WTC11 (cell line): ENCODE data around the gene RNPS1. TPM values are rescaled to one million over a fixed set of nuclear protein-coding genes. Genes with fewer than 3 reads are reported as not detected.
"Not testable (repeated sequence)": the region's sequence is repeated elsewhere in the genome, so short reads cannot be mapped to it uniquely, and the experiment has no call there.

Source experiments
- ATAC-seq: fragments of 200-7000 bp; cut with Tn5 transposase; 2 replicates; pipeline ENCODE4 v1.10.0; 2021; ENCODE audit warnings: mild to moderate bottlenecking, moderate library complexity
- CTCF ChIA-PET: fragments of 300-600 bp; sonication (Branson Sonifier 250); formaldehyde crosslinking; loops from one replicate; lab custom pipeline; 2021; ENCODE audit warnings: antibody characterized with exemption; lab: Charles Lee
- POLR2A ChIA-PET: fragments of 350-600 bp; sonication (Branson Sonifier 250); formaldehyde crosslinking; loops from one replicate; lab custom pipeline; 2021; ENCODE audit warnings: antibody characterized with exemption; lab: Charles Lee
- DNase-seq: peaks from one replicate; pipeline ENCODE4 v3.0.0; 2021; ENCODE audit warnings: low spot score
- H3K27ac Mint-ChIP-seq: 2 replicates; pipeline ENCODE4 v1.8.0; 2021; ENCODE audit warnings: mixed read lengths
- H3K27me3 Mint-ChIP-seq: 2 replicates; pipeline ENCODE4 v1.8.0; 2021; ENCODE audit warnings: low read depth, mild to moderate bottlenecking, moderate library complexity, mixed read lengths
- H3K36me3 Mint-ChIP-seq: 2 replicates; pipeline ENCODE4 v1.8.0; 2021; ENCODE audit warnings: mixed read lengths
- H3K4me1 Mint-ChIP-seq: 2 replicates; pipeline ENCODE4 v1.8.0; 2022; ENCODE audit warnings: mixed read lengths
- H3K4me3 Mint-ChIP-seq: 2 replicates; pipeline ENCODE4 v1.8.0; 2021; ENCODE audit warnings: mild to moderate bottlenecking, moderate library complexity, mixed read lengths
- H3K9me3 Mint-ChIP-seq: 2 replicates; pipeline ENCODE4 v1.8.0; 2021; ENCODE audit warnings: mixed read lengths
- AFF4 ChIP-seq: sonication (generic); formaldehyde crosslinking; IDR thresholded peaks from 2 replicates; pipeline ENCODE4 v1.8.1; 2023; ENCODE audit warnings: mild to moderate bottlenecking, missing genetic modification reagents, borderline replicate concordance
- ARID4B ChIP-seq: sonication (generic); formaldehyde crosslinking; IDR thresholded peaks from 2 replicates; pipeline ENCODE4 v1.8.0; 2023; ENCODE audit warnings: missing genetic modification reagents, mild to moderate bottlenecking, borderline replicate concordance
- ATF3 ChIP-seq: sonication (generic); formaldehyde crosslinking; conservative IDR thresholded peaks from 2 replicates; pipeline ENCODE4 v1.8.1; 2022; ENCODE audit warnings: mild to moderate bottlenecking, missing genetic modification reagents
- FOXP4 ChIP-seq: sonication (generic); formaldehyde crosslinking; IDR thresholded peaks from 2 replicates; pipeline ENCODE4 v1.8.0; 2022; ENCODE audit warnings: mild to moderate bottlenecking, missing genetic modification reagents
- SOX15 ChIP-seq: fragments of 250-450 bp; sonication (Bioruptor Pico); IDR thresholded peaks from 2 replicates; pipeline ENCODE4 v1.9.0; 2021; ENCODE audit warnings: mild to moderate bottlenecking
- TEAD4 ChIP-seq: sonication (generic); formaldehyde crosslinking; IDR thresholded peaks from 2 replicates; pipeline ENCODE4 v1.8.0; 2022; ENCODE audit warnings: mild to moderate bottlenecking, missing genetic modification reagents
- USF2 ChIP-seq: sonication (generic); formaldehyde crosslinking; IDR thresholded peaks from 2 replicates; pipeline ENCODE4 v1.8.1; 2023; ENCODE audit warnings: mild to moderate bottlenecking, missing genetic modification reagents, moderate library complexity
- ZBTB43 ChIP-seq: sonication (generic); formaldehyde crosslinking; IDR thresholded peaks from 2 replicates; pipeline ENCODE4 v1.8.1; 2023; ENCODE audit warnings: mild to moderate bottlenecking, missing genetic modification reagents
- ZNF425 ChIP-seq: fragments of 250-450 bp; sonication (Bioruptor Pico); conservative IDR thresholded peaks from 2 replicates; pipeline ENCODE4 v1.9.0; 2021; ENCODE audit warnings: mild to moderate bottlenecking
- total RNA-seq: library from RNA; stranded (reverse); gene quantifications from 3 replicates; pipeline ENCODE4 v1.2.3, GENCODE V29; 2021

The RNPS1 gene
- total RNA-seq, 1 experiment from 2014 or later: 331 TPM

- DNase-seq, ATAC-seq, CTCF ChIA-PET, H3K4me3 Mint-ChIP-seq, H3K4me1 Mint-ChIP-seq, H3K9me3 Mint-ChIP-seq, H3K27ac Mint-ChIP-seq, H3K27me3 Mint-ChIP-seq: not testable (repeated sequence)
- POLR2A ChIA-PET: interaction anchor here (1.5 kb wide), 1 partner anchor 21 kb away, joined by 3 read pairs; no protein-coding TSS in a partner anchor
- peaks cover 93% of the 10 kb centered on the region for H3K36me3 Mint-ChIP-seq
These were observed 9.4 kb downstream of the RNPS1 start for GRCh38 chr16:2258530-2258929.

GRCh38 chr16:2257726-2258125 lies 10.2 kb downstream of the RNPS1 start:
- Mint-ChIP-seq H3K9me3 (no peaks in the 10 kb centered on the region), H3K36me3 (peaks cover 93% of the 10 kb centered on the region), H3K27me3 (no peaks in the 10 kb centered on the region), H3K27ac (no peak overlapping the region), H3K4me3 (no peak overlapping the region), H3K4me1 (peaks cover 6% of the 10 kb centered on the region; the same call in 1 of the 2 replicates)
- ChIA-PET POLR2A (no interaction called here), CTCF (no interaction called here)
- ATAC-seq (no peak), DNase-seq (no peak)
- TF ChIP-seq FOXP4 (CRISPR knock-in tag) (no peak), USF2 (CRISPR knock-in tag) (no peak), SOX15 (CRISPR knock-in tag) (no peak), AFF4 (CRISPR knock-in tag) (no peak), ZNF425 (CRISPR knock-in tag) (no peak), ATF3 (CRISPR knock-in tag) (no peak), ZBTB43 (CRISPR knock-in tag) (no peak), TEAD4 (CRISPR knock-in tag) (no peak), ARID4B (CRISPR knock-in tag) (no peak)
